NCI-H2107 treated with DMSO at 0.1 percent for 48 hours (cell line): Measurements from ENCODE around the gene DYRK1A.
A peak's percentile ranks its signal among the peaks of the same experiment; 100 is the strongest.
"Not testable (repeated sequence)": the region's sequence is repeated elsewhere in the genome, so short reads cannot be mapped to it uniquely, and the experiment has no call there.

Source experiments
- DNase-seq: peaks from one replicate; lab custom pipeline; 2025; ENCODE audit not compliant: unreplicated experiment; lab: John Stamatoyannopoulos, UW

Gene DYRK1A

GRCh38 chr21:37524944-37525343, 158.4 kb downstream of the DYRK1A start:
- DNase-seq: not testable (repeated sequence)

DNA sequence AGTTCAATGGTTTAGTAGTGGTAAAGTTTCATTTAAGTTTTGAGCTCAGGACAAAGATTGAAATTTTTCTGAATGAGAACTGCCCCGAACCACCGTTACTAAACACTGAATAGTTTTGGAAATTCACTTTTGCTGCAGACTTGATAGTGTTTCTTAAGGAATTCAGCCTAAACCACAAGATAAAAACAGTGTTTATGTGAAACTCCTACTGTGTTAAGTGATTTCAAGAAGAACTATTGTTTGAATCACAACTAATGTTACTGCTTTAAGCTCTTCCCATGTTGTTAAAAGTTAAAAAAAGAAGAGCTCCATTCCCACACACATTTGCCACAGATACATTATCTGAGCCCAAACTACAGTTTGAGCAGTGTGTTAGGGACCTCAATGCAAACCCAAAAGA, 159.2 kb downstream of the DYRK1A start:
- no peak for DNase-seq

DNA sequence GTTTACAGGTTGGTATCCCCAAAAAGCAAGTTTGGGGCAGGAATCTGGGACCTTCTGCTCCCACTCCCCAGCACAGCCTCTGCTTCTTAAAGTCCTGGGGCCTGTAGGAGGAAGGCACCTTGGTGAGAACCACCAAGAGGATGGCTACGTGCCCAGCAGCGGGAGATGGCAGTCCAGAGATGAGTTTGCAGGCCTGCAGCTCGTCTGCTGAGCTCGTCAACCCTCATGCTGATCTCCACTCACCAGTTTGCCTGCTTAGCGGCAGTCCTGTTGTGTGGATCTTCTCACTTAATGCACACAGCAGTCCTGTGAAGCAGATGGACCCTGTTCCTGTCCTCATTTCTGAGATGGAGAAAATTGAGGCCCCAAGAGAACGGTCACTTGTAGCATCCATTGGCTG, 160.5 kb downstream of the DYRK1A start:
- DNase-seq: no peak

DNA sequence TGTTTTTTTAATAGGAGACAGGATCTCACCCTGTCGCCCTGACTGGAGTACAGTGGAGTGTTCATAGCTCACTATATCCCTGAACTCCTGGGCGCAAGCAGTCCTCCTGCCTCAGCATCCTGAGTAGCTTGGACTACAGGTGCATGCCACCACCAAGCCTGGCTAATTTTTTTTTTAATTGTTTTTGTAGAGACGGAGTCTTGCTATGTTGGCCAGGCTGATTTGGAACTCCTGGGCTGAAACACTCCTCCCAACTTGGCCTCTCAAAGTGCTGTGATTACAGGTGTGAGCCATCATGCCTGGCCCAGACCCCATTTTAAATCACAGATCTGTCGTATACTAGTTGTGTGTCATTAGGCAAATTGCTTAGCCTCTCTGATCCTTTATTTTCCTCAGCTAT, 161.1 kb downstream of the DYRK1A start:
- DNase-seq: no peak

- no peak for DNase-seq
These were observed 161.8 kb downstream of the DYRK1A start for GRCh38 chr21:37528150-37528937.

GRCh38 chr21:37529649-37530048, 163.1 kb downstream of the DYRK1A start:
- DNase-seq: no peak

DNA sequence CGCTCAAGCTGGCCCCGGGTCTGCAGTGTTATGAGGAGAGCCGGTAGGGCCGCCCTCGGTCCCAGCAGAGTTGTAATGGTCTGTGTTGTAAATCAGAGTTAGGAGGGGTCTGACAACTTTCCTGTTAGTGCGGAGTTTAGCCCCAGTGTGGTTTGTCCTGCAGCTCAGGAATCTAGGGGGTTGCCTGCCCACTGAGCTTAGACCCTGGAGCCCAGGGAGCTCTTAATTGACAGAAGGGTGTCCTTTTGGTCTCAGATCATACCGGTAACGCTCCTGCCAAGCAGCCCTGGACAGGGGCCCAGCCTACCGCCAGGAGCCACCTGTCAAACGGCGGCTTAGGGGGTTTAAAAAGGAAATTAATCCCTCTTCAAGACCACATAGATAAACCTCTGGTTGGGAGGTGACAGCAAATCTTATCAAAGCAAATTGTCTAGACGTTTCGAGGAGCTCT, 164.4 kb downstream of the DYRK1A start:
- no peak for DNase-seq

- DNase-seq: no peak
These were observed 164.9 kb downstream of the DYRK1A start for GRCh38 chr21:37531431-37531932.

DNA sequence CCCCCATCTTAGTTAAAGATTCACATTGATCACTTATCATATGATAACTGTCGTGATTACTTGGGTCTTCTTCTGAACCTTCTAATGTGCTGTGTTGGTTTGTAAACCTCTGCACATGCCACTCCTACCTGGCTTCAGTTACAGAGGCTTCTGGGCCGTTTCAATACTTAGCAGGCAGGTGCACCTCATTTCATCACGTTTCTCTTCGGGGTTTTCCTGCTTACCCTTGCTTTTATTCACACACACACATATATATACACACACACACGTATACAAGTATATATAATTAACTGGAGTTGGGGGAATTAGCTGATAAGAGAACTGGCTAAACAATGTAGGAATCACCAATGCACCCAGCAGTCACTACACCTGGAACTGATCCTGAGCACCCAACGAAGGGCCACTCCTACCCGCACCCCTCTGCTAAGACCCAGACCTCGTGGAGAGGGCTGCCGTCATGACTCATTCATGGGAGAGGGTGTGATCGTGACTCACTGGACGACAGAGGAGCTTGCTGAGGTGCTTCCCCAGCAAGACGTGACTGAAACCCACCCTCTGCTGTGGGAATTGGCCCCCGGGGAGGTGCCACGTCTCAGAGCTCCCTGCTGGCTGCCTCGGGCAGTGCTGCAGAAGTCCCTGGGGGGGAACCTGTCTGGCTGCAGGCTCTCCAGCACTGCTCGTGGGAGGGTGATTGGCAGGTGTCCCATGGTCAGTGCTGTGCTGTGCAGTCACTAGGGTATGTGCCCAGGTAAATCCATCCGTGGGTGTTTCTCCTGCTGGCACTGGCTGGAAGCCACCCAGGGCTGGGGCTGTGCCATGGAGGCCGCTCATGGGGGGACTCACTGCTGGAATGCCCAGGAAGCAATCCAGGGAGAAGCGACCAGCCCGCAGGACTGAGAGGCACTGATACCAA, 166.6 kb downstream of the DYRK1A start:
- peak; percentile 57 for DNase-seq

DNA sequence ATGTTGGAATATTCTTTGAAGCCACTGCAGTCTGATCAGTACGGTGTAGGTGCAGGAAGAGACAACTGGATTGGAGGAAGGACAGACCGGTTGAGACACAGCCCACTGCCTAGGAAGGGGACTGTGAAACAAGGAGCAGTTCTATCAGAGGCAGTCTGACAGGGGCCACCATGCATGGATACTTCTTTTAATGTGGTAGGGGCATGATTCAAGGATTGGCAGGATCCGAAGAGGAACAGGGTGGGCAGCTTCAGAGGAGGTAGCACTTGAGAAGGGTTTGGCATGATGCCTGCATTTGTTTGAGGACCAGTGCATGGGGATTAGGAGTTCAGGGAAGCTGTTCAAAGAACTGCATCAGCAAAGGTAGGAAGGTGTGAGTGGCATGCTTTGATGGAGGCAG, 167.9 kb downstream of the DYRK1A start:
- DNase-seq: no peak

DNA sequence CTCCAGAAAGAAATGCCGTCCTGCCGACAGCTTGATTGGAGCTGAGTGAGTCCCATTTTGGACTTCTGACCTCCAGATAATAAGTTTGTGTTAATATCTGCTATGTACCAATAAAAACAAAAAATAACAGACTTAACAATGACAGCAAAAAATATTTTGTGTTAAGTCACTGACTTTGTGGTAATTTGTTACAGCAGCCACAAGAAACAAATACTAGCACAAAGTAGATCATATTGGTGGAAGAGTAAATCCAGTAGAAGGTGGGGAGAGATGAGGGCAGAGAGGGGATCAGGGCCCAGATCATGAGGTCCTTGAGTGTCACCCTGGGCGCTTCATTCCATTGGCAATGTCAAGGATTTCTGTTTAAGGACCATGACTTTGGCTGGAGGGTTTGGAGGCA, 168.6 kb downstream of the DYRK1A start:
- no peak for DNase-seq

DNA sequence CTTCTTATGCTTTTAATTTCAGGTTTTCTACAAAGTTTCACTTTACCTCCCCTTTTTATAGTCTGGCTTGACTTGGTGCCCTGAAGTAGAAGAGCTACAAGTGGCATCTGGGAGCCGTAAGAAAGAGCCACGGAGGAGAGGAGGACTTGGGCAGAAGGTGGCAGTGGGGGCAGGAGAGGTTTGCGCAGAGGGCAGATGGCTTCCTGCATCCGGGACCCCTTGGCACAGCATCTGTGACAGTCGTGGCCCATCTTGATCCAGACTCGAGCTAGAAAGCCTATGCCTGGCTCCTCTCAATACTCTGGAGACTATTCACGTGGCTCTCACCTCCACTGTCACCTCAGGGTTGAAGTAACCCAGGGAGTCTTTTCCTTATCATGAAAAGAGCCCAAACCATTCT, 169.1 kb downstream of the DYRK1A start:
- no peak for DNase-seq

DNA sequence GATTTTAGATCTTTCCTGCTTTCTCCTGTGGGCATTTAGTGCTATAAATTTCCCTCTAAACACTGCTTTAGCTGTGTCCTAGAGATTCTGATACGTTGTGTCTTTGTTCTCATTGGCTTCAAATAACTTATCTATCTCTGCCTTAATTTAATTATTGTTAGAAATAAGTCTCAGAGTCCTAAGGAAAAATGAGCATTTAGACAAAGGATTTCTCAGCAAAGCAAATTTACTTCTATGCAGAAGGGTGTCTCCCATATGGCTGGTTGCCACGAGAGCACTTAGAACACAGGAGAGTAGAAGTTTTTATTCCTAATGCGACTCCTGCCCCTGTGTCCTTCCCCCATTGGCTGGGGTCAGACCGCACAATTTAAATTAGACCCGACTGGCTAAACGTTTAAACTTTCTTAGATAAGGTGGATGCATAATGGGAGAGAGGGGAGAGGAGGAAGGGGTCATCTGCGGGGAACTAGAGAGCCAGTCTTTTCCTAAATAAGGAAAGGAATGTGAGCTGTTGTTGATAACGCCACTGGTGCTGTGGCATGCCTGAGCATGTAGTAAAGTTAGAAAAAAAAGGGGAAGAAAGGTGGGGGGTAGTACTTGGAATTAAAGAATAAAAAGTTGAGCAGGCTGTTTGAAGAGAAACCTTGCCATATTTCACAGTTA, 170.2 kb downstream of the DYRK1A start:
- no peak for DNase-seq

- DNase-seq: no peak
These were observed 170.9 kb downstream of the DYRK1A start for GRCh38 chr21:37537391-37537996.

DNA sequence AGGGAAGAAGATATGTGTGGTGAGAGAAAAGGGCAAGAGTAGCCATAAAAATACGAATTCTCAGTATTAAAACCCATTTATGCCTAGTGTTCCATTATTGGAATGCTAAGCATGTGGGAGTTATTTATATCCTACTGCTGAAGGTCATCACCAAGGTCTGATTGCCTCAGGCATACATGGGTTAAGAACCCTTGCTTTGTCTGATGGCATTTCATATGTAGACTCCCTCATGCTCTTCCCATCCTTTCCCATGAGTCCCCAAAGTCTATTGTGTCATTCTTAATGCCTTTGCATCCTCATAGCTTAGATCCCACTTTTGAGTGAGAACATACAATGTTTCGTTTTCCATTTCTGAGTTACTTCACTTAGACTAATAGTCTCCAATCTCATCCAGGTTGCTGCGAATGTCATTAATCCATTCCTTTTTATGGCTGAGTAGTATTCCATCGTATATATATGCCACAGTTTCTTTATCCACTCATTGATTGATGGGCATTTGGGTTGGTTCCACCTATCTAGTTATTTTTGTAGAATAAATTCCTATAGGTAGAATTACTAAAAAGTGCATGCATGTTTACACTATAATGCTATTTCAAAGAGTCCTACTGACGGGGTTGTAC, 172.5 kb downstream of the DYRK1A start:
- DNase-seq: no peak

DNA sequence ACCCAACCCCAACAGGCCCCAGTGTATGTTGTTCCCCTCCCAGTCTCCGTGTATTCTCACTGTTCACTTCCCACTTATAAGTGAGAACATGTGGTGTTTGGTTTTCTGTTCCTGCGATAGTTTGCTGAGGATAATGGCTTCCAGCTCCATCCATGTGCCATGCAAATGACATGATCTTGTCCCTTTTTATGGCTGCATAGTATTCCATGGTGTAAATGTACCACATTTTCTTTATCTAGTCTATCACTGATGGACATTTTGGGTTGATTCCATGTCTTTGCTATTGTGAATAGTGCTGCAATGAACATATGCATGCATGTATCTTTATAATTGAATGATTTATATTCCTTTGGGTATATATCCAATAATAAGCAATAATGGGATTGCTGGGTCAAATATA, 174.6 kb downstream of the DYRK1A start:
- not testable (repeated sequence) for DNase-seq

GRCh38 chr21:37542512-37542911, 175.9 kb downstream of the DYRK1A start:
- DNase-seq: no peak

- no peak for DNase-seq
These were observed 179.8 kb downstream of the DYRK1A start for GRCh38 chr21:37546299-37546908.

DNA sequence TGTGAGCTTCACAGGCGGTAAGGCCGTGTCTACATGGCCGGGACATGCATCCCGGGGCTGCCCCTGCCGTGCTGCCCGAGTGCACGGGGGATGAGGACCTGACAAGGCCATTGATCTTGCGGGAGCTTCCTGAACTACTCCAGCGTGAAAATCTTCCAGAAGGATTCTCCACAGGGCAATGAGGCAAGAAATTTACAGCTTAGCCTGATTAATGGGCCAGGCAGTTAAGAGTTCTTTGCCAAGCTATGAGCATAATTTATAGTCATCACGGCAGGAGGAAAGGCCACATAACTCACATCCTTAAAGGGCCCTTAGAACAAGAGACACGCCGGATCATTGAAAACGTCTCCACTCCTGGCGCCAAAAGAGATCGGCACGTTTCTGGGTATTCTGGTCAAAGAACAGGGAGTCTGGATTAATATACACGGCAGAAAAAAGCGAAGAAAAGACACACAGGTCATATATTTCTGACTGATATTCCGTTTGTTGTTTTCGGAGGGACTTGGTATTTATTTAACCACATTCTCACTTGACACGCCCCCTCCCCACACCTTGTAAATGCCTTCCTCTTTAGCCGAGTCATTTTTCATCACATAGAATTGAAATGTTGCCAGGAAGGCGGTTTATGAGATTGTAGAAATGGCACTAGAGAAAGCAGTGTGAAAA, 180.5 kb downstream of the DYRK1A start:
- no peak for DNase-seq
